Glutamatergic neuron (in vitro differentiated cells): ENCODE measurements around the gene MAFG. TPM values are rescaled to one million over a fixed set of nuclear protein-coding genes. Genes with fewer than 3 reads are reported as not detected.

Experiments used
- DNase-seq: peaks from one replicate; pipeline ENCODE4 v3.0.0; 2022
- H3K27ac Mint-ChIP-seq: one replicate; pipeline ENCODE4 v1.8.0; 2020; ENCODE audit warnings: mild to moderate bottlenecking, mixed read lengths, inconsistent platforms; ENCODE audit not compliant: unreplicated experiment
- H3K27me3 Mint-ChIP-seq: one replicate; pipeline ENCODE4 v1.8.0; 2020; ENCODE audit warnings: mild to moderate bottlenecking, moderate library complexity, mixed read lengths, inconsistent platforms; ENCODE audit not compliant: unreplicated experiment
- H3K36me3 Mint-ChIP-seq: one replicate; pipeline ENCODE4 v1.8.0; 2020; ENCODE audit warnings: mild to moderate bottlenecking, mixed read lengths, inconsistent platforms; ENCODE audit not compliant: unreplicated experiment
- H3K4me1 Mint-ChIP-seq: one replicate; pipeline ENCODE4 v1.8.0; 2020; ENCODE audit warnings: mild to moderate bottlenecking, low read depth, mixed read lengths, inconsistent platforms; ENCODE audit not compliant: unreplicated experiment
- H3K4me3 Mint-ChIP-seq: one replicate; pipeline ENCODE4 v1.8.0; 2020; ENCODE audit warnings: mild to moderate bottlenecking, mixed read lengths, inconsistent platforms; ENCODE audit not compliant: unreplicated experiment
- H3K9me3 Mint-ChIP-seq: one replicate; pipeline ENCODE4 v1.8.0; 2020; ENCODE audit warnings: mild to moderate bottlenecking, moderate library complexity, mixed read lengths, inconsistent platforms; ENCODE audit not compliant: unreplicated experiment
- total RNA-seq: library from RNA; stranded (reverse); fragmentation: NEBNext Ultra II Directional; extraction: Animal tissue kit (Norgen Biotek cat#: 25700); gene quantifications from one replicate; pipeline ENCODE4 v1.2.1, GENCODE V29; 2021; ENCODE audit not compliant: unreplicated experiment
- TF ChIP-seq, protein P1 (sequence below): fragments of 200-600 bp; sonication (generic); IDR thresholded peaks from one replicate; pipeline ENCODE4 v1.5.0; 2021; ENCODE audit not compliant: partially characterized antibody, unreplicated experiment

MAFG gene
- total RNA-seq, 1 donor from 2014 or later = 30.6 TPM

DNA sequence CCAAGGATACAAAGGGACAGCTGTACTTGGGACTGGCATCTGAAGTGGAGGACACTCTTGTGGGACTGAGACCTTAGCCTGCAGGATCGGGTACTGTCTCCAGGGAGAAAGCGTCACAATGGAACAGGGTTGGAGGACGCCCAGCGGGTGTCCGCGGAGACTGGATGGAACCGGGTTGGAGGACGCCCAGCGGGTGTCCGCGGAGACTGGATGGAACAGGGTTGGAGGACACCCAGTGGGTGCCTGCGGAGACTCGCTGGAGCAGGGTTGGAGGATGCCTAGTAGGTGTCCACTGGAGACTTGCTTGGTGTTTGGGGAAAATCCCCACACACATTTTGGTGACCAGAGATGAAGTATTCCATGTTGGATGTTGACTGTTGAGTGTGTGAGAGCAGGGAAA is 19.7 kb upstream of the MAFG start, which contains the start of gene MYADML2:
TSS of gene MYADML2 (minus strand) at position 45 of the 400 bp plus-strand sequence. CDS start 5,492 bp downstream, outside the sequence.
- no peak for DNase-seq
- TF ChIP-seq, protein P1, sequence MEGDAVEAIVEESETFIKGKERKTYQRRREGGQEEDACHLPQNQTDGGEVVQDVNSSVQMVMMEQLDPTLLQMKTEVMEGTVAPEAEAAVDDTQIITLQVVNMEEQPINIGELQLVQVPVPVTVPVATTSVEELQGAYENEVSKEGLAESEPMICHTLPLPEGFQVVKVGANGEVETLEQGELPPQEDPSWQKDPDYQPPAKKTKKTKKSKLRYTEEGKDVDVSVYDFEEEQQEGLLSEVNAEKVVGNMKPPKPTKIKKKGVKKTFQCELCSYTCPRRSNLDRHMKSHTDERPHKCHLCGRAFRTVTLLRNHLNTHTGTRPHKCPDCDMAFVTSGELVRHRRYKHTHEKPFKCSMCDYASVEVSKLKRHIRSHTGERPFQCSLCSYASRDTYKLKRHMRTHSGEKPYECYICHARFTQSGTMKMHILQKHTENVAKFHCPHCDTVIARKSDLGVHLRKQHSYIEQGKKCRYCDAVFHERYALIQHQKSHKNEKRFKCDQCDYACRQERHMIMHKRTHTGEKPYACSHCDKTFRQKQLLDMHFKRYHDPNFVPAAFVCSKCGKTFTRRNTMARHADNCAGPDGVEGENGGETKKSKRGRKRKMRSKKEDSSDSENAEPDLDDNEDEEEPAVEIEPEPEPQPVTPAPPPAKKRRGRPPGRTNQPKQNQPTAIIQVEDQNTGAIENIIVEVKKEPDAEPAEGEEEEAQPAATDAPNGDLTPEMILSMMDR = no peak
- H3K9me3 Mint-ChIP-seq = peaks cover 5% of the 10 kb centered on the region
- no peak within 1 kb of the TSS for H3K4me3 Mint-ChIP-seq
- no peaks in the 10 kb centered on the region for H3K36me3 Mint-ChIP-seq
- peaks cover 3% of the 10 kb centered on the region for H3K27me3 Mint-ChIP-seq
- peaks cover 9% of the 10 kb centered on the region for H3K4me1 Mint-ChIP-seq
- no peak within 1 kb of the TSS for H3K27ac Mint-ChIP-seq

DNA sequence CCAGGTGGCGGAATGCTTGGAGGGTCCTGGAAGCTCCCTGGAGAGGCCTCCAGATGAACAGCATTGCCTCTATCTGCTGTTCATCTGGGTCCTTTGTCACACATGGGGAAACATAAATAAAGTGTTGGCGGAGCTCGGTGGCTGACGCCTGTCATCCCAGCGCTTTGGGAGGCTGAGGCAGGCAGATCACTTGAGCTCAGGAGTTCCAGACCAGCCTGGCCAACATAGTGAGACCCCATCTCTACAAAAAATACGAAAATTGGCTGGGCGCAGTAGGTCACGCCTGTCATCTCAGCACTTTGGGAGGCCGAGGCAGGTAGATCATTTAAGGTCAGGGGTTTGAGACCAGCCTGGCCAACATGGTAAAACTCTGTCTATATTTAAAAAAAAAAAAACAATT is 17.3 kb upstream of the MAFG start:
- no peak overlapping the region for H3K4me3 Mint-ChIP-seq

DNA sequence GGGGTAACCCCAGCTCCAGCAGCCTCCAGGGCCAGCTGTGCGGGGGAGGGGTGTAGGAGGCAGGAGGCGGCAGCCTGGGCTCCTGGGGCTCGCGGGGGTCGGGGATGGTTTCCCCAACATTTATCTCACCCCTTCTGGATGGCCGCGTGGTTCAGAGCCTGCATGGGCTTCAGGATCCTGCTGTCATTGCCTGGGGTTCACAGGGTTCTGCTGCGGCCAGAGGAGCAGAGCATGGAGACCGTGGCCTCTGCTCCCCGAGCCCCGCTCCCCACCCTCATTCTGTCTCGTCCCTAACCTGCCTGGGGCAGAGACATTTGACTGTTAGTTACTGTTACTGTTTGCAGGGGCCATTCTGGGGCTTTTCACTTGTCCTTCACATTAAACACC is 14.6 kb upstream of the MAFG start:
- peaks cover 16% of the 10 kb centered on the region for H3K4me1 Mint-ChIP-seq
- no peak for DNase-seq
- peak overlapping the region; percentile 38 for H3K4me3 Mint-ChIP-seq
- TF ChIP-seq, protein P1 = no peak
- H3K27ac Mint-ChIP-seq = peak overlapping the region; percentile 78
- peaks cover 6% of the 10 kb centered on the region for H3K9me3 Mint-ChIP-seq
- H3K36me3 Mint-ChIP-seq = no peaks in the 10 kb centered on the region
- peaks cover 6% of the 10 kb centered on the region for H3K27me3 Mint-ChIP-seq

More for the DNA sequence above, 17.3 kb upstream of the MAFG start:
- Mint-ChIP-seq H3K27ac (no peak overlapping the region), H3K9me3 (peaks cover 2% of the 10 kb centered on the region), H3K36me3 (no peaks in the 10 kb centered on the region), H3K4me1 (peaks cover 6% of the 10 kb centered on the region), H3K27me3 (peaks cover 1% of the 10 kb centered on the region)
- DNase-seq = no peak
- TF ChIP-seq, protein P1 = no peak

DNA sequence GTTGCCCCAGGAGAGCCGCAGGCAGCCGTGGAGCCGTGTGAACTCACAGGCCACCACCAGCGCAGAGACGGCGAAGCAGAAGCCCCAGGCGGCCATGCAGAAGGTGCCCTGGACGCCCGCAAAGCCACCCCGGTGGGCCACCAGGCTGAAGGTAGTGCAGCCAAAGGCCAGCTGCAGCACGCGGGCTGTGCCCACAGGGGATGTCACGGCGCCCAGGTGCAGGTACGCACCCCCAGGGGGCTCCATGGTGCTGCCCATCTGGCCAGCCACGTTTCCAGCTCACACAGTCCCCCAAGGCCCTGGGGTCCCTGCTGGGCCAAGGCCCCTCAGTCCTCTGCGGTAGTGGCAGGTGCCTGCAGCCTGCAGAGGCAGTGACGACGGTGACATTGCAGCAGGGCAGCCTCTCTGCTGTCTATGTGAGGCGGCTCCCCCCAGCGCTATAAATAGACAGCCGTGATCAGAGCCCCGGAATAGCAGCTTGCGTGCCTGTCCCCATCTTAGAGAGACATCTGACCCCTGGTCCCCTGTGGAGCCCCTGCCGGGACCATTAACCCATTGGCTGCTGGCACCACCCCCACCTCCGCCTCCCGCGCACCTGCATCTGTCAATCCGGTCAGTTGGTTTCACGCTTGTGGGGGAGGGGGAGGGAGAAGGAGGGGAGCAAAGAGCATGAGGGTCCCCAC is 14.1 kb upstream of the MAFG start:
- H3K4me3 Mint-ChIP-seq = peak overlapping the region; percentile 25
- H3K27me3 Mint-ChIP-seq = peaks cover 6% of the 10 kb centered on the region
- peak overlapping the region; percentile 78 for H3K27ac Mint-ChIP-seq
- peaks cover 15% of the 10 kb centered on the region for H3K4me1 Mint-ChIP-seq
- TF ChIP-seq, protein P1 = no peak
- peak; percentile 71 for DNase-seq
- H3K36me3 Mint-ChIP-seq = no peaks in the 10 kb centered on the region
- H3K9me3 Mint-ChIP-seq = peaks cover 6% of the 10 kb centered on the region

DNA sequence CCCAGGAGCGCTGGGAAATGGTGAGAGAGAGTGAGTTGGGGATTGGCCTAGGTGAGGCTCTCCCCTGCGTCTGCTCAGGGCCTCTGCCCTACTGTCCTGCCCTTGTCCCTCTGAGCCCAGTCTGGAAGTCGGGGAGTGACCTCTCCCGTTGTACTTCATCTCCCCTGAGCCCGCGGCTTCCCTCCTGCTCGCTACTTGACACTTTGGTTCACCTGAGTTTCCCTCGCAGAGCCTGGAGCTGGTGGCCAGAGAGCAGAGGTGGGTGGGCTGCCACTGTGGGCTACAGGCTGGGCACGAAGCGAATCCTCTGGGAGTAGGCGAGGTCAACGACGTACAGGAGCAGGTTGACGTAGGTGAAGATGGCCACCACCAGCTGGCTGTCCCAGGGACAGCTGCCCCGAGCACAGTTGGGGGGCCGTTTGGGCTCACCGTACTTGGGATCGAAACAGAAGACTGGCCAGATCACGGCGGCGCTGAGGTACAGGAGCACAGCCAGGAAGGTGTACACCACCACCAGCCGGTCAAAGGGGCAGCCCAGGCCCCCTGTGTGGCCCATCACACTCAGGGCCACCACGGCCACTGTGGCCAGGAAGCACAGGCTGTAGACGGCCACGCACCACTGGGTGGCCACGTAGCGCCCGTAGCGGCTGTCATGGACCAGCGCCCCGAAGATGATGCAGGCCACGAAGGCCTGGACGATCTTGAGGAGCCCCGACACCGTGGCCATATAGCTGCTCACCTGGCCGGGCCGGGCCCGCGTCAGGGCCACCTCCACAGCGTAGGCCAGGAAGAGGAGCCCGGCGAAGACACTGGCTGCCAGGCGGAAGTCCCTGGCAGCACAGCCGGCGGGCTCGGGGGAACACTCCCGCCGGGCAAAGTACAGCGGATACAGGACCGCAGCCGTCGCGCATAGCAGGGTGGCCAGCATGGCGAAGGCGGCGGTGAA is 13.3 kb upstream of the MAFG start:
- no peak for DNase-seq
- peaks cover 6% of the 10 kb centered on the region for H3K9me3 Mint-ChIP-seq
- H3K36me3 Mint-ChIP-seq = no peaks in the 10 kb centered on the region
- H3K4me3 Mint-ChIP-seq = peak overlapping the region; percentile 34
- peaks cover 6% of the 10 kb centered on the region for H3K27me3 Mint-ChIP-seq
- peak overlapping the region; percentile 28 for H3K27ac Mint-ChIP-seq
- TF ChIP-seq, protein P1 = no peak
- H3K4me1 Mint-ChIP-seq = peaks cover 15% of the 10 kb centered on the region
